ENCODE measurements around the gene SHOC2. TPM values are rescaled to one million over a fixed set of nuclear protein-coding genes. Genes with fewer than 3 reads are reported as not detected.

The SHOC2 gene
- total and polyA plus RNA-seq, 2 of the 13 experiments (the other 11 are each of a cell fraction or from before 2014, with no cell fraction given), result 8.6 to 25.5 TPM

- TF ChIP-seq SMARCE1 (IDR thresholded peaks at IDR 0.05; ENCODE audit: borderline replicate concordance), result no peak
Observed at GRCh38 chr10:110944792-110945396, 25.5 kb downstream of the SHOC2 start (continued).

DNA sequence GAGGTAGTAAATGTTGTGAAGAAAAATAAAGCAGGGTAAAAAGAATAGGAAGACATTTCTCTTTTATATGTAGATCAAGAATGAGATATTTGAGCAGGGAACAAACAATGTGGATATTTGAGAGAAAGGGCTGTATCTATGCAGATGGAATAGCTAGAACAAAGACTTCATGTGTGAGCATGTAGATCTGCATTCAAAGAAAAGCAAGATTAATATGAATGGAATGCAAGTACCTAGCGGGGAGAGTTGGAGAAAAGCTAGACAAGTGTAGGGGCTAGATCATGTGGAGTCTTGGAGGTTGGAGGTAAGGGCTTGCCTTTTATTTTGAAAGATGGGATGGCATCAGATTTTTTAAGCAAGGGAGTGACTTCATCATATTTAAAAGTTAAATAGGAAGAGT is 27.1 kb downstream of the SHOC2 start:
- no peaks in the 10 kb centered on the region for H3K4me1 ChIP-seq (ENCODE audit: insufficient read depth, low read length)
- no peak for DNase-seq (ENCODE audit: low spot score)
- no peak overlapping the region for H3K4me2 ChIP-seq (ENCODE audit: low read depth, low read length)
- H2AFZ ChIP-seq (ENCODE audit: low read length), result no peak overlapping the region
- FAIRE-seq, result no peak
- H3K36me3 ChIP-seq (replicated peaks in 1 of 2; ENCODE audit: control insufficient read depth in 1 of 2, insufficient read depth in 2 of 2, low read length in 2 of 2), result peaks cover 0 to 4% of the 10 kb centered on the region in 2 experiments; a peak in 1 of 5 replicates
- no peak for ATAC-seq
- 0 out of 2 replicates have a peak, but pooled peaks cover 3% of the 10 kb centered on the region for H4K20me1 ChIP-seq (ENCODE audit: insufficient read depth, low read length)
- no peak overlapping the region for H3K4me3 ChIP-seq (replicated peaks in 1 of 3; ENCODE audit: insufficient read depth in 1 of 3, low read depth in 2 of 3, low read length in 3 of 3)
- BruUV-seq (replicated peaks), result no TSS peak
- no peak overlapping the region for H3K9ac ChIP-seq (ENCODE audit: insufficient read depth, low read depth, low read length)
- intact Hi-C loops (cut with micrococcal nuclease; ENCODE audit: unreplicated experiment), result no loop called here
- no peaks in the 10 kb centered on the region for H3K9me3 ChIP-seq (ENCODE audit: low read length)
- H3K27me3 ChIP-seq (ENCODE audit: control insufficient read depth in 1 of 2, insufficient read depth in 2 of 2, low read length in 2 of 2), result no peaks in the 10 kb centered on the region
- peaks cover 22% of the 10 kb centered on the region for H3K79me2 ChIP-seq (ENCODE audit: insufficient read depth, low read length)
- POLR2A ChIA-PET, result no interaction called here
- CTCF ChIA-PET (ENCODE audit: low intra/inter-chr PET ratio, low total read pairs), result no interaction called here
- in situ Hi-C loops (cut with HindIII; ENCODE audit: extremely low pct_ligation_motif_present, low pct_unique_long_range_greater_than_20kb), result no loop called here
- no peak for TF ChIP-seq ZNF430 (CRISPR knock-in tag; IDR thresholded peaks at IDR 0.05)
- no peak for TF ChIP-seq IRX3 (CRISPR knock-in tag; IDR thresholded peaks at IDR 0.05; ENCODE audit: borderline replicate concordance, low read depth)
- TF ChIP-seq RXRB (CRISPR knock-in tag; IDR thresholded peaks at IDR 0.05; ENCODE audit: borderline replicate concordance), result no peak
- TF ChIP-seq ZNF441 (CRISPR knock-in tag; IDR thresholded peaks at IDR 0.05; ENCODE audit: borderline replicate concordance), result no peak
- no peak for TF ChIP-seq E2F5 (CRISPR knock-in tag; conservative IDR thresholded peaks at IDR 0.05)
- no peak for TF ChIP-seq RBM22 (optimal IDR thresholded peaks at IDR 0.05; ENCODE audit: low read length)
- TF ChIP-seq NCOA1 (CRISPR knock-in tag; IDR thresholded peaks at IDR 0.05), result no peak
- no peak for TF ChIP-seq ATF4 (CRISPR knock-in tag; IDR thresholded peaks at IDR 0.05)
- H3K27ac ChIP-seq (ENCODE audit: extremely low read length, insufficient read depth, low read length), result no peak overlapping the region
- 97% methylated on average over 1 of the region's 1 CpG for WGBS (ENCODE audit: low lambda C conversion rate)
